SU-DHL-6 (cell line): Measurements from ENCODE around the gene HAPLN2.

Experiments
- EZH2phosphoT487 ChIP-seq: fragments of 200-600 bp; sonication (generic), shearing (Covaris generic); conservative IDR thresholded peaks from 2 replicates; pipeline ENCODE4 v1.6.1; 2018; ENCODE audit warnings: mild to moderate bottlenecking, antibody characterized with exemption, low read length, moderate library complexity, mixed read lengths
- TF ChIP-seq, protein P1 (sequence below): fragments of 200-600 bp; sonication (generic); IDR thresholded peaks from one replicate; pipeline ENCODE4 v1.5.1; 2017; ENCODE audit warnings: antibody characterized with exemption, mild to moderate bottlenecking, low read length, moderate library complexity; ENCODE audit not compliant: insufficient read depth, poor library complexity, severe bottlenecking

DNA sequence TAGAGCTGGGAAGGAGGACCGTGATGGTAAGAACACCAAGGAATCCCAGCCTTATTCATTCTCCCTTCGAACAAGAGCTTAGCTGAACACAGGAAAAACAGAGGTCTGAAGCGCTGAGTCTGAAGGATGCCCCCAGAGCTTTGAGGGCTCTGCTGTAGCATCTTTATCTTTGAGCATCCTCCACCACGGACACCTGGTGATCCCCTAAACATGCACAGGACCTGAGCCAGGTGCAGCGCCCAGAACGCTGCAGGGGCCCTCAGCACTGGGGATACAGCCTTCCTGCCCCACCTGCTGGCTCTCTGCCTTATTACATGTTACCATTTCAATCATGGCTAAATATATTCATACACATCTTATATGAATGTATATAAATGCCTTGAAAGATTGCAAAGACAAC lies 10.2 kb upstream of the HAPLN2 start:
- TF ChIP-seq EZH2phosphoT487 = no peak
- TF ChIP-seq, protein P1, sequence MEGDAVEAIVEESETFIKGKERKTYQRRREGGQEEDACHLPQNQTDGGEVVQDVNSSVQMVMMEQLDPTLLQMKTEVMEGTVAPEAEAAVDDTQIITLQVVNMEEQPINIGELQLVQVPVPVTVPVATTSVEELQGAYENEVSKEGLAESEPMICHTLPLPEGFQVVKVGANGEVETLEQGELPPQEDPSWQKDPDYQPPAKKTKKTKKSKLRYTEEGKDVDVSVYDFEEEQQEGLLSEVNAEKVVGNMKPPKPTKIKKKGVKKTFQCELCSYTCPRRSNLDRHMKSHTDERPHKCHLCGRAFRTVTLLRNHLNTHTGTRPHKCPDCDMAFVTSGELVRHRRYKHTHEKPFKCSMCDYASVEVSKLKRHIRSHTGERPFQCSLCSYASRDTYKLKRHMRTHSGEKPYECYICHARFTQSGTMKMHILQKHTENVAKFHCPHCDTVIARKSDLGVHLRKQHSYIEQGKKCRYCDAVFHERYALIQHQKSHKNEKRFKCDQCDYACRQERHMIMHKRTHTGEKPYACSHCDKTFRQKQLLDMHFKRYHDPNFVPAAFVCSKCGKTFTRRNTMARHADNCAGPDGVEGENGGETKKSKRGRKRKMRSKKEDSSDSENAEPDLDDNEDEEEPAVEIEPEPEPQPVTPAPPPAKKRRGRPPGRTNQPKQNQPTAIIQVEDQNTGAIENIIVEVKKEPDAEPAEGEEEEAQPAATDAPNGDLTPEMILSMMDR = peak; percentile 64
